Measurements from ENCODE around the gene THSD4. TPM values are rescaled to one million over a fixed set of nuclear protein-coding genes. Genes with fewer than 3 reads are reported as not detected.

The THSD4 gene
- total RNA-seq, 1 donor from 2014 or later, result 2.5 TPM

- H3K27me3 ChIP-seq (ENCODE audit: insufficient read depth, low read length), result no peaks in the 10 kb centered on the region
- FAIRE-seq, result no peak
- no peak overlapping the region for H3K4me3 Mint-ChIP-seq (ENCODE audit: unreplicated experiment)
These were observed 532.8 kb downstream of the THSD4 start for GRCh38 chr15:71648095-71648494.

GRCh38 chr15:71649894-71650293 is 534.6 kb downstream of the THSD4 start:
- Histone ChIP-seq H3K36me3 (ENCODE audit: insufficient read depth, low read length) (no peaks in the 10 kb centered on the region), H3K4me3 (ENCODE audit: insufficient read depth, low read depth, low read length) (no peak overlapping the region), H2AFZ (ENCODE audit: low read depth, low read length) (no peak overlapping the region), H3K9ac (ENCODE audit: low read length) (no peak overlapping the region), H3K9me3 (ENCODE audit: insufficient read depth, low read depth, low read length) (no peaks in the 10 kb centered on the region), H3K4me1 (ENCODE audit: insufficient read depth, low read length) (no peaks in the 10 kb centered on the region), H3K79me2 (ENCODE audit: insufficient read depth, low read length) (no peaks in the 10 kb centered on the region), H4K20me1 (ENCODE audit: insufficient read depth, low read length) (no peaks in the 10 kb centered on the region), H3K27me3 (ENCODE audit: insufficient read depth, low read length) (no peaks in the 10 kb centered on the region), H3K4me2 (ENCODE audit: low read length) (no peak overlapping the region), H3K27ac (ENCODE audit: low read depth, low read length) (no peak overlapping the region)
- no peak for TF ChIP-seq CTCF (IDR thresholded peaks at IDR 0.05; ENCODE audit: insufficient read depth, low read depth, low read length)
- no peak overlapping the region for H3K27ac Mint-ChIP-seq (ENCODE audit: unreplicated experiment)
- no peaks in the 10 kb centered on the region for H3K4me1 Mint-ChIP-seq (ENCODE audit: low read depth, unreplicated experiment)
- peaks cover 2% of the 10 kb centered on the region for H3K9me3 Mint-ChIP-seq (ENCODE audit: unreplicated experiment)
- H3K27me3 Mint-ChIP-seq (ENCODE audit: low read depth, unreplicated experiment), result peaks cover 1% of the 10 kb centered on the region
- H3K36me3 Mint-ChIP-seq (ENCODE audit: low read depth, unreplicated experiment), result no peaks in the 10 kb centered on the region
- DNase-seq (ENCODE audit: low read depth) (no peak), FAIRE-seq (no peak)
- no peak overlapping the region for H3K4me3 Mint-ChIP-seq (ENCODE audit: unreplicated experiment)

More at GRCh38 chr15:71648095-71648494, 532.8 kb downstream of the THSD4 start:
- H3K79me2 ChIP-seq (ENCODE audit: insufficient read depth, low read length), result no peaks in the 10 kb centered on the region
- Mint-ChIP-seq H3K36me3 (ENCODE audit: low read depth, unreplicated experiment) (no peaks in the 10 kb centered on the region), H3K4me1 (ENCODE audit: low read depth, unreplicated experiment) (no peaks in the 10 kb centered on the region), H3K27ac (ENCODE audit: unreplicated experiment) (no peak overlapping the region), H3K9me3 (ENCODE audit: unreplicated experiment) (peaks cover 2% of the 10 kb centered on the region), H3K27me3 (ENCODE audit: low read depth, unreplicated experiment) (peaks cover 1% of the 10 kb centered on the region)
- no peak for DNase-seq (ENCODE audit: low read depth)
- no peak overlapping the region for H3K27ac ChIP-seq (ENCODE audit: low read depth, low read length)
- H3K4me1 ChIP-seq (ENCODE audit: insufficient read depth, low read length), result no peaks in the 10 kb centered on the region
- H3K4me3 ChIP-seq (ENCODE audit: insufficient read depth, low read depth, low read length), result no peak overlapping the region
- H3K4me2 ChIP-seq (ENCODE audit: low read length), result no peak overlapping the region
- H2AFZ ChIP-seq (ENCODE audit: low read depth, low read length), result no peak overlapping the region
- TF ChIP-seq EZH2 (IDR thresholded peaks at IDR 0.05; ENCODE audit: insufficient read depth, low read length), result no peak
- no peak for TF ChIP-seq CTCF (IDR thresholded peaks at IDR 0.05; ENCODE audit: insufficient read depth, low read depth, low read length)
- no peaks in the 10 kb centered on the region for H3K36me3 ChIP-seq (ENCODE audit: insufficient read depth, low read length)
- H4K20me1 ChIP-seq (ENCODE audit: insufficient read depth, low read length), result no peaks in the 10 kb centered on the region
- H3K9ac ChIP-seq (ENCODE audit: low read length), result no peak overlapping the region
- H3K9me3 ChIP-seq (ENCODE audit: insufficient read depth, low read depth, low read length), result no peaks in the 10 kb centered on the region

- Histone ChIP-seq H3K4me3 (ENCODE audit: insufficient read depth, low read depth, low read length) (no peak overlapping the region), H3K79me2 (ENCODE audit: insufficient read depth, low read length) (no peaks in the 10 kb centered on the region), H2AFZ (ENCODE audit: low read depth, low read length) (no peak overlapping the region), H3K4me1 (ENCODE audit: insufficient read depth, low read length) (no peaks in the 10 kb centered on the region), H3K9me3 (ENCODE audit: insufficient read depth, low read depth, low read length) (no peaks in the 10 kb centered on the region), H4K20me1 (ENCODE audit: insufficient read depth, low read length) (no peaks in the 10 kb centered on the region), H3K27me3 (ENCODE audit: insufficient read depth, low read length) (no peaks in the 10 kb centered on the region), H3K36me3 (ENCODE audit: insufficient read depth, low read length) (no peaks in the 10 kb centered on the region), H3K4me2 (ENCODE audit: low read length) (no peak overlapping the region), H3K9ac (ENCODE audit: low read length) (no peak overlapping the region), H3K27ac (ENCODE audit: low read depth, low read length) (no peak overlapping the region)
- peaks cover 1% of the 10 kb centered on the region for H3K27me3 Mint-ChIP-seq (ENCODE audit: low read depth, unreplicated experiment)
- H3K36me3 Mint-ChIP-seq (ENCODE audit: low read depth, unreplicated experiment), result no peaks in the 10 kb centered on the region
- TF ChIP-seq CTCF (IDR thresholded peaks at IDR 0.05; ENCODE audit: insufficient read depth, low read depth, low read length), result no peak
- no peak for TF ChIP-seq EZH2 (IDR thresholded peaks at IDR 0.05; ENCODE audit: insufficient read depth, low read length)
- no peaks in the 10 kb centered on the region for H3K4me1 Mint-ChIP-seq (ENCODE audit: low read depth, unreplicated experiment)
- DNase-seq (ENCODE audit: low read depth) (no peak), FAIRE-seq (no peak)
- no peak overlapping the region for H3K4me3 Mint-ChIP-seq (ENCODE audit: unreplicated experiment)
- no peak overlapping the region for H3K27ac Mint-ChIP-seq (ENCODE audit: unreplicated experiment)
- H3K9me3 Mint-ChIP-seq (ENCODE audit: unreplicated experiment), result peaks cover 2% of the 10 kb centered on the region
These were observed 535.3 kb downstream of the THSD4 start for GRCh38 chr15:71650603-71651002.
